Measurements from ENCODE around the gene LCOR. TPM values are rescaled to one million over a fixed set of nuclear protein-coding genes. Genes with fewer than 3 reads are reported as not detected.

Gene LCOR
- total RNA-seq, 1 donor from 2014 or later: 35.3 TPM

DNA sequence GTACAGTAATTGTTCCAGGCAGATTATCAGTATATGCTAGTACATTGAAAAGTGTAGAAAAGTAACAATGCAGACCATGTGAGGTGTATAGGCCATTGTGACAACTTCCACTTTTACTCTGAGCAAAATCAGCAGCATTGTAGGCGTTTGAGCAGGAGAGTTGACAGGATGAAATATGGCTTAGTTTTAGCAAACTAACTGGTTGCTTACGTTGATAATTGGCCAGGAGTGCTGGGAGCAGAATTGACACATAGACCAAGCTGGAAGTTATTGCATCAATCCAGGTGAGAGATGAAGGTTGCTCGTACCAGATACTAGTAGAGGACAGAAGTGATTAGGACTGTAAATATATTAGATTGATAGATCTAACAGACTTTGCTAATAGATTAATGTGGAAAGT is 46.0 kb downstream of the LCOR start:
- no peaks in the 10 kb centered on the region for H3K9me3 ChIP-seq (ENCODE audit: low read depth)
- Mint-ChIP-seq H3K4me3 (no peak overlapping the region), H3K4me1 (peaks cover 3% of the 10 kb centered on the region), H3K27me3 (ENCODE audit: insufficient read depth, low read depth) (no peaks in the 10 kb centered on the region), H3K9me3 (peaks cover 7% of the 10 kb centered on the region), H3K27ac (no peak overlapping the region), H3K36me3 (peaks cover 30% of the 10 kb centered on the region)
- H3K79me2 ChIP-seq (ENCODE audit: low read depth): peaks cover 100% of the 10 kb centered on the region
- no peak overlapping the region for H2AFZ ChIP-seq (replicated peaks)
- H3K9ac ChIP-seq: no peak overlapping the region
- H3K36me3 ChIP-seq: no peaks in the 10 kb centered on the region
- H3K4me2 ChIP-seq: no peak overlapping the region
- H3K27me3 ChIP-seq: no peaks in the 10 kb centered on the region
- DNase-seq (ENCODE audit: low spot score): no peak
- H3K4me3 ChIP-seq: no peak overlapping the region
- no peaks in the 10 kb centered on the region for H3F3A ChIP-seq (ENCODE audit: low read depth)
- TF ChIP-seq EZH2 (IDR thresholded peaks at IDR 0.05) (no peak), EZH2phosphoT487 (IDR thresholded peaks at IDR 0.05) (no peak)
- TF ChIP-seq, protein P1, sequence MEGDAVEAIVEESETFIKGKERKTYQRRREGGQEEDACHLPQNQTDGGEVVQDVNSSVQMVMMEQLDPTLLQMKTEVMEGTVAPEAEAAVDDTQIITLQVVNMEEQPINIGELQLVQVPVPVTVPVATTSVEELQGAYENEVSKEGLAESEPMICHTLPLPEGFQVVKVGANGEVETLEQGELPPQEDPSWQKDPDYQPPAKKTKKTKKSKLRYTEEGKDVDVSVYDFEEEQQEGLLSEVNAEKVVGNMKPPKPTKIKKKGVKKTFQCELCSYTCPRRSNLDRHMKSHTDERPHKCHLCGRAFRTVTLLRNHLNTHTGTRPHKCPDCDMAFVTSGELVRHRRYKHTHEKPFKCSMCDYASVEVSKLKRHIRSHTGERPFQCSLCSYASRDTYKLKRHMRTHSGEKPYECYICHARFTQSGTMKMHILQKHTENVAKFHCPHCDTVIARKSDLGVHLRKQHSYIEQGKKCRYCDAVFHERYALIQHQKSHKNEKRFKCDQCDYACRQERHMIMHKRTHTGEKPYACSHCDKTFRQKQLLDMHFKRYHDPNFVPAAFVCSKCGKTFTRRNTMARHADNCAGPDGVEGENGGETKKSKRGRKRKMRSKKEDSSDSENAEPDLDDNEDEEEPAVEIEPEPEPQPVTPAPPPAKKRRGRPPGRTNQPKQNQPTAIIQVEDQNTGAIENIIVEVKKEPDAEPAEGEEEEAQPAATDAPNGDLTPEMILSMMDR (IDR thresholded peaks at IDR 0.05): no peak
- peaks cover 77% of the 10 kb centered on the region for H4K20me1 ChIP-seq (ENCODE audit: low read depth)
- no peaks in the 10 kb centered on the region for H3K4me1 ChIP-seq
- H3K27ac ChIP-seq: no peak overlapping the region

DNA sequence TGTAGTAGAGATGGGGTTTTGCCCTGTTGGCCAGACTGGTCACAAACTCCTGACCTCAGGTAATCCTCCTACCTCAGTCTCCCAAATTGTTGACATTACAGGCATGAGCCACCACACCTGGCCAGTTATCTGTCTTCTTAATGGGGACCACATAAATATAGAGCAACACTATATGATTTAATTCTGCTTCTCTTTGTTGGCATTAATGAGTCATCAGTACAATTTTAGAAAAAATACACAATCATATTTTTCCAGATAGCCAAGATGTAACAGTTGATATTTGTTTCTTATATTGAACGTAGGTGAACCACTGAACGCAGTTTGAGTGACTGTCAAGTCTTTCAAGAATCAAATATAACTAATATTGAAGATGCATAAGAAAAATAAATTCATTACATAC is 48.5 kb downstream of the LCOR start:
- H4K20me1 ChIP-seq (ENCODE audit: low read depth): peaks cover 61% of the 10 kb centered on the region
- peaks cover 12% of the 10 kb centered on the region for H3K9me3 Mint-ChIP-seq
- DNase-seq (ENCODE audit: low spot score): no peak

DNA sequence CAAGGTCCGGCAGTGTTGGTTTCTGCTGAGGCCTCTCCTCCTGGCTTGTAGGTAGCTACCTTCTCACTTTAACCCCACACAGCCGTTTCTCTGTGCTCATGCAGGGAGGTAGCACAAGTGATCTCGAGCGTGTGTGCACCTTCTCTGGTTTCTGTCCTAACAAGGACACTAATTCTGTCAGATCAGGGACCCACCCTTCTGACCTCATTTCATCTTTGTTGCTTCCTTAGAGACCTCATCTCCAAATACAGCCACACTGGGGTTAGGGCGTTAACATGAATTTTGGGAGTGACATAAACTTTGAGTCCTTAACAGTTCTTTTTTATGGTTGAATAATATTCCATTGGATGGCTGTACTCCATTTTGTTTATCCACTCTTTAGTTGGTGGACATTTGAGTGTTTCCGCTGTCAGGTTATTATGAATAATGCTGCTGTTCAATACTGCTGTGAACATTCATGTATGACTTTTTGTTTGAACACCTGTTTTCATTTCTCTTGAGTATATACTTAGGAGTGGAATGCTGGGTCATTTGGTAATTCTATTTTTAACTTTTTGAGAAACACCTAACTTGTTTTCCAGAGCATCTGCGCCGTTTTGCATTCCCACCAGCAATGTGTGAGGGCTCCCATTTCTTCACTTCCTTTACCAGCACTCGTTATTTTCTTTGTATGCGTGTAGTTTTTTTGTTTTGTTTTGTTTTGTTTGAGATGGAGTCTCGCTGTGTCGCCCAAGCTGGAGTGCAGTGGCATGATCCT is 57.5 kb downstream of the LCOR start:
- Histone ChIP-seq H3K79me2 (ENCODE audit: low read depth) (peaks cover 100% of the 10 kb centered on the region), H3K4me2 (no peak overlapping the region), H3K9me3 (ENCODE audit: low read depth) (no peaks in the 10 kb centered on the region), H3K36me3 (no peaks in the 10 kb centered on the region), H4K20me1 (ENCODE audit: low read depth) (peaks cover 4% of the 10 kb centered on the region), H3K27me3 (no peaks in the 10 kb centered on the region), H3K4me1 (no peaks in the 10 kb centered on the region), H2AFZ (replicated peaks) (no peak overlapping the region), H3F3A (ENCODE audit: low read depth) (no peaks in the 10 kb centered on the region), H3K9ac (no peak overlapping the region), H3K4me3 (no peak overlapping the region), H3K27ac (no peak overlapping the region)
- H3K27ac Mint-ChIP-seq: no peak overlapping the region
- H3K27me3 Mint-ChIP-seq (ENCODE audit: insufficient read depth, low read depth): no peaks in the 10 kb centered on the region
- no peak for TF ChIP-seq EZH2phosphoT487 (IDR thresholded peaks at IDR 0.05)
- no peak for TF ChIP-seq EZH2 (IDR thresholded peaks at IDR 0.05)
- TF ChIP-seq, protein P1 (IDR thresholded peaks at IDR 0.05): no peak
- no peaks in the 10 kb centered on the region for H3K4me1 Mint-ChIP-seq
- H3K9me3 Mint-ChIP-seq: peaks cover 45% of the 10 kb centered on the region
- no peak overlapping the region for H3K4me3 Mint-ChIP-seq
- H3K36me3 Mint-ChIP-seq: peaks cover 61% of the 10 kb centered on the region
- no peak for DNase-seq (ENCODE audit: low spot score)

More for the DNA sequence above, 48.5 kb downstream of the LCOR start:
- Histone ChIP-seq H3K27me3 (no peaks in the 10 kb centered on the region), H3K36me3 (no peaks in the 10 kb centered on the region), H3K79me2 (ENCODE audit: low read depth) (peaks cover 100% of the 10 kb centered on the region), H3K4me3 (no peak overlapping the region), H3K4me1 (no peaks in the 10 kb centered on the region), H3K9ac (no peak overlapping the region), H2AFZ (replicated peaks) (no peak overlapping the region), H3K9me3 (ENCODE audit: low read depth) (no peaks in the 10 kb centered on the region), H3F3A (ENCODE audit: low read depth) (no peaks in the 10 kb centered on the region), H3K27ac (no peak overlapping the region), H3K4me2 (no peak overlapping the region)
- no peak overlapping the region for H3K4me3 Mint-ChIP-seq
- peaks cover 33% of the 10 kb centered on the region for H3K36me3 Mint-ChIP-seq
- H3K27ac Mint-ChIP-seq: no peak overlapping the region
- no peaks in the 10 kb centered on the region for H3K27me3 Mint-ChIP-seq (ENCODE audit: insufficient read depth, low read depth)
- no peaks in the 10 kb centered on the region for H3K4me1 Mint-ChIP-seq
- no peak for TF ChIP-seq EZH2phosphoT487 (IDR thresholded peaks at IDR 0.05)
- TF ChIP-seq EZH2 (IDR thresholded peaks at IDR 0.05): no peak
- TF ChIP-seq, protein P1 (IDR thresholded peaks at IDR 0.05): no peak

Data from neural progenitor cell (in vitro differentiated cells).